Neuronal stem cell (in vitro differentiated cells): ENCODE measurements around the gene PRR27.

Source experiments
- DNase-seq: peaks from one replicate; pipeline ENCODE4 v3.0.0-alpha.2; 2013; ENCODE audit warnings: low spot score
- H2AFZ ChIP-seq: one replicate; pipeline ENCODE4 v1.6.1; 2013; ENCODE audit warnings: mild to moderate bottlenecking, low read length, inconsistent platforms
- H2AK5ac ChIP-seq: 2 replicates; pipeline ENCODE4 v1.6.1; 2013; ENCODE audit warnings: low read depth, mild to moderate bottlenecking, inconsistent platforms, low read length, moderate library complexity, mixed read lengths
- H2BK120ac ChIP-seq: 2 replicates; pipeline ENCODE4 v1.6.1; 2013; ENCODE audit warnings: low read depth, mild to moderate bottlenecking, inconsistent platforms, low read length, moderate library complexity, mixed read lengths
- H2BK12ac ChIP-seq: one replicate; pipeline ENCODE4 v1.6.1; 2013; ENCODE audit warnings: low read length, inconsistent platforms
- H2BK15ac ChIP-seq: 2 replicates; pipeline ENCODE4 v1.6.1; 2013; ENCODE audit warnings: mild to moderate bottlenecking, low read length, inconsistent platforms, mixed read lengths
- H2BK5ac ChIP-seq: one replicate; pipeline ENCODE4 v1.6.1; 2013; ENCODE audit warnings: inconsistent platforms, mild to moderate bottlenecking, low read length, moderate library complexity
- H3K14ac ChIP-seq: one replicate; pipeline ENCODE4 v1.6.1; 2013; ENCODE audit warnings: low read length, inconsistent platforms
- H3K18ac ChIP-seq: 2 replicates; pipeline ENCODE4 v1.6.1; 2013; ENCODE audit warnings: low read length, inconsistent platforms
- H3K23ac ChIP-seq: 2 replicates; pipeline ENCODE4 v1.6.1; 2013; ENCODE audit warnings: low read depth, mild to moderate bottlenecking, mixed read lengths, low read length, inconsistent platforms; ENCODE audit not compliant: poor library complexity
- H3K27ac ChIP-seq: replicated peaks from 3 replicates; pipeline ENCODE4 v1.5.1; 2013; ENCODE audit warnings: low read length, inconsistent platforms
- H3K27me3 ChIP-seq, 3 experiments: 2 replicates each; pipeline ENCODE4 v1.6.1; 2013; ENCODE audit warnings: low read length in 3 of 3, mild to moderate bottlenecking in 2 of 3, inconsistent platforms in 1 of 3, low read depth in 1 of 3, mixed read lengths in 1 of 3, moderate library complexity in 1 of 3; ENCODE audit not compliant: control insufficient read depth in 3 of 3, insufficient read depth in 3 of 3
- H3K36me3 ChIP-seq, 2 donors: replicated peaks in 1 of 2; 2 replicates each; pipeline ENCODE4 v1.6.1; 2013; ENCODE audit warnings: low read length in 2 of 2; ENCODE audit not compliant: control insufficient read depth in 2 of 2, insufficient read depth in 2 of 2
- H3K4ac ChIP-seq: 2 replicates; pipeline ENCODE4 v1.6.1; 2013; ENCODE audit warnings: inconsistent platforms, mild to moderate bottlenecking, low read length, moderate library complexity
- H3K4me1 ChIP-seq, 2 donors: 1 replicate in 1 of 2; 2 replicates in 1 of 2; pipeline ENCODE4 v1.6.1; 2013; ENCODE audit warnings: low read length in 2 of 2, low read depth in 1 of 2; ENCODE audit not compliant: control insufficient read depth in 2 of 2, insufficient read depth in 1 of 2
- H3K4me2 ChIP-seq: one replicate; pipeline ENCODE4 v1.6.1; 2013; ENCODE audit warnings: mild to moderate bottlenecking, low read length, inconsistent platforms; ENCODE audit not compliant: insufficient read depth, poor library complexity, severe bottlenecking
- H3K4me3 ChIP-seq, 2 donors: 2 replicates each; pipeline ENCODE4 v1.5.1; 2013; ENCODE audit warnings: low read length in 2 of 2, mild to moderate bottlenecking in 2 of 2, inconsistent platforms in 1 of 2, moderate library complexity in 1 of 2
- H3K79me1 ChIP-seq: one replicate; pipeline ENCODE4 v1.6.1; 2013; ENCODE audit warnings: low read depth, mild to moderate bottlenecking, inconsistent platforms, low read length, moderate library complexity
- H3K9ac ChIP-seq: one replicate; pipeline ENCODE4 v1.6.1; 2013; ENCODE audit warnings: mild to moderate bottlenecking, low read depth, low read length, inconsistent platforms; ENCODE audit not compliant: poor library complexity
- H3K9me3 ChIP-seq, 2 donors: replicated peaks in 1 of 2; 2 replicates each; pipeline versions ENCODE3 to v1.6.1; 2013; ENCODE audit warnings: low read length in 2 of 2, mild to moderate bottlenecking in 2 of 2, inconsistent platforms in 1 of 2, low read depth in 1 of 2, mixed read lengths in 1 of 2, moderate library complexity in 1 of 2; ENCODE audit not compliant: control insufficient read depth in 2 of 2, insufficient read depth in 1 of 2
- H4K8ac ChIP-seq: one replicate; pipeline ENCODE4 v1.6.1; 2013; ENCODE audit warnings: low read depth, mild to moderate bottlenecking, inconsistent platforms, low read length, moderate library complexity
- H4K91ac ChIP-seq: one replicate; pipeline ENCODE4 v1.6.1; 2013; ENCODE audit warnings: low read length, low read depth, mild to moderate bottlenecking, inconsistent platforms; ENCODE audit not compliant: poor library complexity
- WGBS, 2 donors: extraction: QIAGEN DNeasy Blood & Tissue Kit; methylation state at CpG; one replicate each; pipeline ENCODE4 v1.1.7; 2013; ENCODE audit warnings: missing lambda C conversion rate in 2 of 2, mixed read lengths in 1 of 2; ENCODE audit not compliant: insufficient read length in 2 of 2, insufficient replicate concordance in 1 of 2; ENCODE audit errors: extremely low coverage in 2 of 2; 5-methylcytosine and 5-hydroxymethylcytosine counted together

Gene PRR27

DNA sequence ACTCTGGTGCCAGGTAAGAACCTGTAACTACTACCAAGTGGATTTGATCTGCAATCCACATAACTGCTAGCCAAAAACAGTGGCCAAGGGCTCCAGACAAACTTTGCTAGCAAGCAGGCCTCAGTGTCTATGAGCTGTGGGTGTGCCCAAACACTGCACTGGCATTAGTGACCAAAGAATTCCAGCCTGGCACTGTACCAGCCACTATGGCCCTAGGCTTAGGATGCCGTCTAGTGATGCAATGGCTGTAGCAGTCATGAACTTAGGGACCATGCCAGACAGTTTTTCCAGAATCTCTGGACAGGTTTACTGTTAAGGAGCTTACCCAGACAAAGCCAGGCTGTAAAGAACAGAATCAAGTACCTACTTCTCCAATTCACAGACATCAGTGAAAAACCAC, 33.7 kb upstream of the PRR27 start:
- H2BK5ac ChIP-seq, result no peak overlapping the region
- no peaks in the 10 kb centered on the region for H3K4me1 ChIP-seq
- no peak overlapping the region for H3K27ac ChIP-seq
- WGBS, 2 donors, result no CpG with 5 or more reads among the region's 1 CpG
- no peak overlapping the region for H3K4me3 ChIP-seq
- H2BK120ac ChIP-seq, result no peak overlapping the region
- H3K36me3 ChIP-seq, result no peaks in the 10 kb centered on the region
- no peak overlapping the region for H3K23ac ChIP-seq
- H2AK5ac ChIP-seq, result no peak overlapping the region
- H3K9ac ChIP-seq, result no peak overlapping the region
- H2AFZ ChIP-seq, result no peak overlapping the region
- no peak overlapping the region for H2BK15ac ChIP-seq
- H3K4ac ChIP-seq, result no peak overlapping the region
- DNase-seq, result no peak
- H3K4me2 ChIP-seq, result no peak overlapping the region
- no peaks in the 10 kb centered on the region for H3K79me1 ChIP-seq
- no peak overlapping the region for H4K91ac ChIP-seq
- H4K8ac ChIP-seq, result no peak overlapping the region
- no peak overlapping the region for H3K18ac ChIP-seq
- H3K14ac ChIP-seq, result no peak overlapping the region
- no peaks in the 10 kb centered on the region for H3K27me3 ChIP-seq
- H2BK12ac ChIP-seq, result no peak overlapping the region
- H3K9me3 ChIP-seq, result no peaks in the 10 kb centered on the region

DNA sequence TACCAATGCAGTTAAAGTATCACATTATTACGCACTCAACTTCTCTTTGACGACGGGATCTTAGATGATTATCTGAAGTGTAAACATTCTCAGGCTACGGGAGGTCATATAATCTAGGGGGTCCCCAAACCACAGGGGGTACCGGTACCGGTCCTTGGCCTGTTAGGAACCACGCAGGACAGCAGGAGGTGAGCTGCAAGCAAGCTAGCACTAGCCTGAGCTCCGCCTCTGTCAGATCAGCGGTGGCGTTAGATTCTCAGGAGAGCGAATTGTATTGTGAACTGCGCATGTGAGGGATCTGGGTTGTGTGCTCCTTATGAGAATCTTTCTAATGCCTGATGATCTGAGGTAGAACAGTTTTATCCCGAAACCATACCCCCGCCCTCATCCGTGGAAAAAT, 20.6 kb upstream of the PRR27 start:
- no peak for DNase-seq
- H2BK5ac ChIP-seq, result no peak overlapping the region
- H2BK12ac ChIP-seq, result no peak overlapping the region
- no peak overlapping the region for H3K14ac ChIP-seq
- no peaks in the 10 kb centered on the region for H3K36me3 ChIP-seq
- no peak overlapping the region for H3K4ac ChIP-seq
- no peaks in the 10 kb centered on the region for H3K9me3 ChIP-seq
- no peak overlapping the region for H4K91ac ChIP-seq
- H3K9ac ChIP-seq, result no peak overlapping the region
- H3K23ac ChIP-seq, result no peak overlapping the region
- H3K27ac ChIP-seq, result no peak overlapping the region
- no peaks in the 10 kb centered on the region for H3K79me1 ChIP-seq
- H2BK15ac ChIP-seq, result no peak overlapping the region
- H2AFZ ChIP-seq, result no peak overlapping the region
- no peaks in the 10 kb centered on the region for H3K4me1 ChIP-seq
- no peak overlapping the region for H2BK120ac ChIP-seq
- H3K4me3 ChIP-seq, result no peak overlapping the region
- WGBS, 2 donors, result no CpG with 5 or more reads among the region's 15 CpGs
- no peak overlapping the region for H2AK5ac ChIP-seq
- no peak overlapping the region for H3K18ac ChIP-seq
- no peaks in the 10 kb centered on the region for H3K27me3 ChIP-seq
- H3K4me2 ChIP-seq, result no peak overlapping the region
- H4K8ac ChIP-seq, result no peak overlapping the region

DNA sequence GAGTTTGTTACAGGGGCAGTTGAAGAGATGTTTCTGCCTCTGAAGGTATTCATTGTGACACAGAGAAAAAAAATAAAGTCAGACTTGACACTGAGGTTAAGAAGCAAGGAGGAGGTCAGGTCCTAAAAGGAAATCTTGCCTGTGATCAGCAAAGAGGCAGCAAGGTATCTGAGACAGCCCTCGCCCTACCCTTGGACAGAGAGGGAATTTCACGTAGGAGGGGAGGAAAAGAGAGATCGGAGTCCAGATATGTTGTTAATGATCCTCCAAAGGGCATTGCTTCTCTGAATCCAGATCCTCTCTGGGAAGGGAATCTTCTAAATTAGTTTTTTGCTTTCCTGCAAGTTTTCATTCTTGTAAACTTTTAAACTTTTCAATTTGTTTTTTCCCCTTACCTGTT, 15.3 kb upstream of the PRR27 start:
- H4K91ac ChIP-seq, result no peak overlapping the region
- H2BK120ac ChIP-seq, result no peak overlapping the region
- H3K4me1 ChIP-seq, result no peaks in the 10 kb centered on the region
- no peak overlapping the region for H3K18ac ChIP-seq
- H3K27me3 ChIP-seq, result no peaks in the 10 kb centered on the region
- H2BK15ac ChIP-seq, result no peak overlapping the region
- no peak overlapping the region for H2BK12ac ChIP-seq
- H3K23ac ChIP-seq, result no peak overlapping the region
- H4K8ac ChIP-seq, result no peak overlapping the region
- H3K79me1 ChIP-seq, result no peaks in the 10 kb centered on the region
- no peak overlapping the region for H3K4me2 ChIP-seq
- H2AFZ ChIP-seq, result no peak overlapping the region
- no peak overlapping the region for H3K27ac ChIP-seq
- H3K9me3 ChIP-seq, result no peaks in the 10 kb centered on the region
- no peak overlapping the region for H3K14ac ChIP-seq
- H3K36me3 ChIP-seq, result no peaks in the 10 kb centered on the region
- WGBS, 2 donors, result no CpG with 5 or more reads among the region's 3 CpGs
- H3K4me3 ChIP-seq, result no peak overlapping the region
- H2AK5ac ChIP-seq, result no peak overlapping the region
- no peak overlapping the region for H3K9ac ChIP-seq
- no peak overlapping the region for H3K4ac ChIP-seq
- no peak overlapping the region for H2BK5ac ChIP-seq
- no peak for DNase-seq

DNA sequence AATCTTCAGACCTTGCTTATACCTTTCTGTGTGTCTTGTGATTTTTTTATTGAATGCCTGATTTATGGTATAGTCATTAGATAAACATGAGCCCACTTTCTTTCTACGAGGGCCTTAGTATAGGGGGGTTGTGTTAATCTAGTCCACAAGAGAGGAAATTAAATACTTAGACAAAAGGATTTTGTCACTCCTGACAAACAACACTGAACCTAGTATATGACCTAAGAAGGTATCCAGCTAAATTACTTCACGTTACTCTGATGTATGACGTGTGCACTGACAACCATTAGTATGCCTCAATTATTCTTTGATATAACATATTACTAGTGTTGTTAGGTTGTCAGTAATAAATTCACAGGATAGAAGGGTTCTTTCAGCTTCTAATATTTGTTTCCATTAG, 2.8 kb upstream of the PRR27 start:
- no peaks in the 10 kb centered on the region for H3K27me3 ChIP-seq
- no peak for DNase-seq
- no peaks in the 10 kb centered on the region for H3K4me1 ChIP-seq
- no peaks in the 10 kb centered on the region for H3K9me3 ChIP-seq
- H3K4me2 ChIP-seq, result no peak overlapping the region
- no peak overlapping the region for H3K23ac ChIP-seq
- no peak overlapping the region for H3K4me3 ChIP-seq
- H3K9ac ChIP-seq, result no peak overlapping the region
- no peak overlapping the region for H4K91ac ChIP-seq
- no peak overlapping the region for H4K8ac ChIP-seq
- WGBS, 2 donors, result no CpG with 5 or more reads among the region's 3 CpGs
- H2BK12ac ChIP-seq, result no peak overlapping the region
- H2BK5ac ChIP-seq, result no peak overlapping the region
- H3K27ac ChIP-seq, result no peak overlapping the region
- H3K36me3 ChIP-seq, result no peaks in the 10 kb centered on the region
- no peak overlapping the region for H2AFZ ChIP-seq
- no peak overlapping the region for H2BK120ac ChIP-seq
- no peak overlapping the region for H2AK5ac ChIP-seq
- no peak overlapping the region for H3K18ac ChIP-seq
- no peak overlapping the region for H2BK15ac ChIP-seq
- no peak overlapping the region for H3K4ac ChIP-seq
- H3K14ac ChIP-seq, result no peak overlapping the region
- no peaks in the 10 kb centered on the region for H3K79me1 ChIP-seq
